ENCODE data around the gene PTGIR. TPM values are rescaled to one million over a fixed set of nuclear protein-coding genes. Genes with fewer than 3 reads are reported as not detected.

PTGIR gene
- polyA plus RNA-seq, 1 donor (not counting 4 experiments of a cell fraction or from before 2014, with no cell fraction given) = not detected

DNA sequence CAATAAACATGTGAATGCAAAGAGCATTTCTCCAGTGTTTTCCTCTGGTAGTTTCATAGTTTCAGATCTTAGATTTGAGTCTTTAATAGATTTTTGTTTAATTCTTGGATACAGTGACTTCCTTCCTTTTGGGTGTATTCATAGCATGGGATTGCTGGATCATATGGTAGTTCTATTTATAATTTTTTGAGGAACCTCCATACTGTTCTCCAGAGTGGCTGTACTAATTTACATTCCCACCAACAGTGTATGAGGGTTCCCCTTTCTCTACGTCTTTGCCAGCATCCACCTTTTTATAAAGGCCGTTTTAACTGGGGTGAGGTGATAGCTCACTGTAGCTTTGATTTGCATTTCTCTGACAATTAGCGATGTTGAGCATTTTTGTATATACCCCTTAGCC lies 33.0 kb downstream of the PTGIR start:
- FAIRE-seq = no peak
- H2AFZ ChIP-seq (ENCODE audit: control insufficient read depth, low read length) = no peak overlapping the region
- dilution Hi-C loops (cut with MboI; ENCODE audit: extremely low pct_ligation_motif_present, low sequenced_read_pairs) = no loop called here

DNA sequence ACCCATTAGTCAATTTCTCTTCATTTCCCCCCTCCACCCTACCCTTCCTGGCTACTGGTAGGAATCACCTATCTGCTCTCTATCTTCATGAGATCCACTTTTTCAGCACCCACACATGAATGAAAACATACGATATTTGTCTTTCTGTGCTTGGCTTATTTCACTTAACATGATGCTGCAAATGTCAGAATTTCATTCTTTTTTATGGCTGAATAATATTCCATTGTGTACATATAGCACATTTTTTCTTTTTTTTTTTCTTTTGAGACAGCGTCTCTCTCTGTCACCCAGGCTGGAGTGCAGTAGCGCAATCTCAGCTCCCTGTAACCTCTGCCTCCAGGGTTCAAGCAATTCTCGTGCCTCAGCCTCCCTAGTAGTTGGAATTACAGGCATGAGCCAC lies 33.6 kb downstream of the PTGIR start:
- no peak for DNase-seq (ENCODE audit: low read depth, low spot score)
- no peak for FAIRE-seq

More for the DNA sequence above, 33.0 kb downstream of the PTGIR start:
- Histone ChIP-seq H3K9me3 (ENCODE audit: control insufficient read depth, low read depth, low read length) (no peaks in the 10 kb centered on the region), H3K4me3 (ENCODE audit: control insufficient read depth in 2 of 3, extremely low read depth in 1 of 3, insufficient read depth in 2 of 3, low read depth in 1 of 3, low read length in 3 of 3) (no peak overlapping the region), H3K79me2 (ENCODE audit: control insufficient read depth, insufficient read depth, low read length) (no peaks in the 10 kb centered on the region), H3K4me2 (ENCODE audit: control insufficient read depth, extremely low read depth, insufficient read depth, low read depth, low read length) (no peak overlapping the region), H3K27me3 (ENCODE audit: control insufficient read depth, extremely low read depth, insufficient read depth, low read length) (no peaks in the 10 kb centered on the region), H3K36me3 (ENCODE audit: control insufficient read depth in 2 of 2, extremely low read depth in 1 of 2, insufficient read depth in 2 of 2, low read length in 2 of 2) (no peaks in the 10 kb centered on the region), H4K20me1 (ENCODE audit: control insufficient read depth, extremely low read depth, insufficient read depth, low read length) (no peaks in the 10 kb centered on the region), H3K9me1 (ENCODE audit: control insufficient read depth, extremely low read depth, insufficient read depth, low read length) (no peaks in the 10 kb centered on the region), H3K9ac (ENCODE audit: control insufficient read depth, extremely low read depth, insufficient read depth, low read length) (no peak overlapping the region), H3K27ac (ENCODE audit: control insufficient read depth, insufficient read depth, low read length) (no peak overlapping the region), H3K4me1 (ENCODE audit: control insufficient read depth, extremely low read depth, insufficient read depth, low read length) (no peaks in the 10 kb centered on the region)
- no peak for DNase-seq (ENCODE audit: low read depth, low spot score)
- TF ChIP-seq EZH2 (IDR thresholded peaks at IDR 0.05; ENCODE audit: low read length) = no peak
- TF ChIP-seq, protein P1, sequence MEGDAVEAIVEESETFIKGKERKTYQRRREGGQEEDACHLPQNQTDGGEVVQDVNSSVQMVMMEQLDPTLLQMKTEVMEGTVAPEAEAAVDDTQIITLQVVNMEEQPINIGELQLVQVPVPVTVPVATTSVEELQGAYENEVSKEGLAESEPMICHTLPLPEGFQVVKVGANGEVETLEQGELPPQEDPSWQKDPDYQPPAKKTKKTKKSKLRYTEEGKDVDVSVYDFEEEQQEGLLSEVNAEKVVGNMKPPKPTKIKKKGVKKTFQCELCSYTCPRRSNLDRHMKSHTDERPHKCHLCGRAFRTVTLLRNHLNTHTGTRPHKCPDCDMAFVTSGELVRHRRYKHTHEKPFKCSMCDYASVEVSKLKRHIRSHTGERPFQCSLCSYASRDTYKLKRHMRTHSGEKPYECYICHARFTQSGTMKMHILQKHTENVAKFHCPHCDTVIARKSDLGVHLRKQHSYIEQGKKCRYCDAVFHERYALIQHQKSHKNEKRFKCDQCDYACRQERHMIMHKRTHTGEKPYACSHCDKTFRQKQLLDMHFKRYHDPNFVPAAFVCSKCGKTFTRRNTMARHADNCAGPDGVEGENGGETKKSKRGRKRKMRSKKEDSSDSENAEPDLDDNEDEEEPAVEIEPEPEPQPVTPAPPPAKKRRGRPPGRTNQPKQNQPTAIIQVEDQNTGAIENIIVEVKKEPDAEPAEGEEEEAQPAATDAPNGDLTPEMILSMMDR (optimal IDR thresholded peaks at IDR 0.05 in 1 of 3, IDR thresholded peaks at IDR 0.05 in 1 of 3, conservative IDR thresholded peaks at IDR 0.05 in 1 of 3; ENCODE audit: extremely low read depth in 1 of 3, insufficient read depth in 2 of 3, low read length in 3 of 3) = no peak

More for the DNA sequence above, 33.6 kb downstream of the PTGIR start:
- no peaks in the 10 kb centered on the region for H3K4me1 ChIP-seq (ENCODE audit: control insufficient read depth, extremely low read depth, insufficient read depth, low read length)
- no peak for TF ChIP-seq EZH2 (IDR thresholded peaks at IDR 0.05; ENCODE audit: low read length)
- TF ChIP-seq, protein P1 (optimal IDR thresholded peaks at IDR 0.05 in 1 of 3, IDR thresholded peaks at IDR 0.05 in 1 of 3, conservative IDR thresholded peaks at IDR 0.05 in 1 of 3; ENCODE audit: extremely low read depth in 1 of 3, insufficient read depth in 2 of 3, low read length in 3 of 3) = no peak
- no peak overlapping the region for H3K27ac ChIP-seq (ENCODE audit: control insufficient read depth, insufficient read depth, low read length)
- no peaks in the 10 kb centered on the region for H3K36me3 ChIP-seq (ENCODE audit: control insufficient read depth in 2 of 2, extremely low read depth in 1 of 2, insufficient read depth in 2 of 2, low read length in 2 of 2)
- no peaks in the 10 kb centered on the region for H4K20me1 ChIP-seq (ENCODE audit: control insufficient read depth, extremely low read depth, insufficient read depth, low read length)
- no peak overlapping the region for H2AFZ ChIP-seq (ENCODE audit: control insufficient read depth, low read length)
- dilution Hi-C loops (cut with MboI; ENCODE audit: extremely low pct_ligation_motif_present, low sequenced_read_pairs) = no loop called here
- H3K9me1 ChIP-seq (ENCODE audit: control insufficient read depth, extremely low read depth, insufficient read depth, low read length) = no peaks in the 10 kb centered on the region
- no peaks in the 10 kb centered on the region for H3K9me3 ChIP-seq (ENCODE audit: control insufficient read depth, low read depth, low read length)
- H3K79me2 ChIP-seq (ENCODE audit: control insufficient read depth, insufficient read depth, low read length) = no peaks in the 10 kb centered on the region
- H3K4me2 ChIP-seq (ENCODE audit: control insufficient read depth, extremely low read depth, insufficient read depth, low read depth, low read length) = no peak overlapping the region
- H3K9ac ChIP-seq (ENCODE audit: control insufficient read depth, extremely low read depth, insufficient read depth, low read length) = no peak overlapping the region
- H3K27me3 ChIP-seq (ENCODE audit: control insufficient read depth, extremely low read depth, insufficient read depth, low read length) = no peaks in the 10 kb centered on the region
- no peak overlapping the region for H3K4me3 ChIP-seq (ENCODE audit: control insufficient read depth in 2 of 3, extremely low read depth in 1 of 3, insufficient read depth in 2 of 3, low read depth in 1 of 3, low read length in 3 of 3)

Data from keratinocyte (primary cell).